ENCODE measurements around the gene GREB1L. TPM values are rescaled to one million over a fixed set of nuclear protein-coding genes. Genes with fewer than 3 reads are reported as not detected.
"Not testable (repeated sequence)": the region's sequence is repeated elsewhere in the genome, so short reads cannot be mapped to it uniquely, and the experiment has no call there.

GREB1L gene
- total and polyA plus RNA-seq, 2 of the 13 experiments (the other 11 are each of a cell fraction or from before 2014, with no cell fraction given) = 0.17 to 0.66 TPM

- Histone ChIP-seq H3K9me3 (ENCODE audit: low read length) (no peaks in the 10 kb centered on the region), H3K4me2 (ENCODE audit: low read depth, low read length) (no peak overlapping the region), H3K27me3 (ENCODE audit: control insufficient read depth in 1 of 2, insufficient read depth in 2 of 2, low read length in 2 of 2) (no peaks in the 10 kb centered on the region), H2AFZ (ENCODE audit: low read length) (no peak overlapping the region), H4K20me1 (ENCODE audit: insufficient read depth, low read length) (no peaks in the 10 kb centered on the region), H3K4me1 (ENCODE audit: insufficient read depth, low read length) (no peaks in the 10 kb centered on the region), H3K36me3 (replicated peaks in 1 of 2; ENCODE audit: control insufficient read depth in 1 of 2, insufficient read depth in 2 of 2, low read length in 2 of 2) (no peaks in the 10 kb centered on the region), H3K79me2 (ENCODE audit: insufficient read depth, low read length) (no peaks in the 10 kb centered on the region), H3K27ac (ENCODE audit: extremely low read length, insufficient read depth, low read length) (no peak overlapping the region), H3K4me3 (replicated peaks in 1 of 3; ENCODE audit: insufficient read depth in 1 of 3, low read depth in 2 of 3, low read length in 3 of 3) (no peak overlapping the region), H3K9ac (ENCODE audit: insufficient read depth, low read depth, low read length) (no peak overlapping the region)
- ATAC-seq (no peak), DNase-seq (ENCODE audit: low spot score) (no peak), FAIRE-seq (no peak)
- CTCF ChIA-PET (ENCODE audit: low intra/inter-chr PET ratio, low total read pairs) = no interaction called here
- BruUV-seq (replicated peaks) = no TSS peak
- in situ Hi-C loops (cut with HindIII; ENCODE audit: extremely low pct_ligation_motif_present, low pct_unique_long_range_greater_than_20kb) = no loop called here
- POLR2A ChIA-PET = no interaction called here
- WGBS (ENCODE audit: low lambda C conversion rate) = 87% methylated on average over 4 of the region's 4 CpGs
- TF ChIP-seq HIVEP1 (CRISPR knock-in tag; IDR thresholded peaks at IDR 0.05) (no peak), IRF2 (CRISPR knock-in tag; IDR thresholded peaks at IDR 0.05) (no peak), ZNF800 (CRISPR knock-in tag; IDR thresholded peaks at IDR 0.05) (no peak), KDM5B (CRISPR knock-in tag; IDR thresholded peaks at IDR 0.05; ENCODE audit: borderline replicate concordance) (no peak), HOXA7 (CRISPR knock-in tag; IDR thresholded peaks at IDR 0.05) (no peak), RNF2 (conservative IDR thresholded peaks at IDR 0.05; ENCODE audit: low read depth) (no peak), ZNF598 (CRISPR knock-in tag; IDR thresholded peaks at IDR 0.05; ENCODE audit: borderline replicate concordance) (no peak), SIN3A (IDR thresholded peaks at IDR 0.05; ENCODE audit: borderline replicate concordance, low read depth, low read length) (no peak), ZC3H13 (CRISPR knock-in tag; IDR thresholded peaks at IDR 0.05) (no peak), ZKSCAN8 (CRISPR knock-in tag; IDR thresholded peaks at IDR 0.05; ENCODE audit: borderline replicate concordance) (no peak), NCOA2 (CRISPR knock-in tag; IDR thresholded peaks at IDR 0.05) (no peak), SMARCC2 (IDR thresholded peaks at IDR 0.05) (no peak), KMT2A (CRISPR knock-in tag; IDR thresholded peaks at IDR 0.05) (no peak), ZNF354B (CRISPR knock-in tag; IDR thresholded peaks at IDR 0.05) (no peak), KLF11 (CRISPR knock-in tag; IDR thresholded peaks at IDR 0.05) (no peak), HMG20A (CRISPR knock-in tag; IDR thresholded peaks at IDR 0.05; ENCODE audit: borderline replicate concordance) (no peak)
- intact Hi-C loops (cut with micrococcal nuclease; ENCODE audit: unreplicated experiment) = no loop called here
These were observed 35.5 kb downstream of the GREB1L start for GRCh38 chr18:21277578-21277977.

GRCh38 chr18:21278218-21278617, 36.2 kb downstream of the GREB1L start:
- FAIRE-seq; CTCF ChIA-PET (ENCODE audit: low intra/inter-chr PET ratio, low total read pairs); H3K4me2 ChIP-seq (ENCODE audit: low read depth, low read length): not testable (repeated sequence)

More at GRCh38 chr18:21278218-21278617, 36.2 kb downstream of the GREB1L start:
- H3K79me2 ChIP-seq (ENCODE audit: insufficient read depth, low read length); POLR2A ChIA-PET; H3K36me3 ChIP-seq (replicated peaks in 1 of 2; ENCODE audit: control insufficient read depth in 1 of 2, insufficient read depth in 2 of 2, low read length in 2 of 2); H3K27me3 ChIP-seq (ENCODE audit: control insufficient read depth in 1 of 2, insufficient read depth in 2 of 2, low read length in 2 of 2); H3K4me1 ChIP-seq (ENCODE audit: insufficient read depth, low read length); H3K9me3 ChIP-seq (ENCODE audit: low read length); ATAC-seq; H4K20me1 ChIP-seq (ENCODE audit: insufficient read depth, low read length); H3K4me3 ChIP-seq (replicated peaks in 1 of 3; ENCODE audit: insufficient read depth in 1 of 3, low read depth in 2 of 3, low read length in 3 of 3); H3K27ac ChIP-seq (ENCODE audit: extremely low read length, insufficient read depth, low read length); intact Hi-C loops (cut with micrococcal nuclease; ENCODE audit: unreplicated experiment); in situ Hi-C loops (cut with HindIII; ENCODE audit: extremely low pct_ligation_motif_present, low pct_unique_long_range_greater_than_20kb); BruUV-seq (replicated peaks); H2AFZ ChIP-seq (ENCODE audit: low read length); H3K9ac ChIP-seq (ENCODE audit: insufficient read depth, low read depth, low read length); DNase-seq (ENCODE audit: low spot score): not testable (repeated sequence)
- WGBS (ENCODE audit: low lambda C conversion rate) = 81% methylated on average over 6 of the region's 6 CpGs

Measured in HepG2 (cell line).